Stimulated activated CD4-positive, alpha-beta T cell treated with anti-CD3 and anti-CD28 coated beads, Interleukin-4, amount 100 ng/mL, for 24 hours (primary cell): ENCODE data around the gene NEB.

Experiments
- DNase-seq: peaks from one replicate; pipeline ENCODE4 v3.0.0-alpha.2; 2020

The NEB gene

GRCh38 chr2:151544449-151544848 is 189.8 kb downstream of the NEB start:
- no peak for DNase-seq

- DNase-seq = no peak
Measured at GRCh38 chr2:151543876-151544275, 190.4 kb downstream of the NEB start.

- DNase-seq = no peak
Measured at GRCh38 chr2:151534001-151534400, 200.3 kb downstream of the NEB start.

- no peak for DNase-seq
Measured at GRCh38 chr2:151533127-151533526, 201.1 kb downstream of the NEB start.

- no peak for DNase-seq
Measured at GRCh38 chr2:151526572-151527090, 207.6 kb downstream of the NEB start.

- DNase-seq = no peak
Measured at GRCh38 chr2:151525821-151526373, 208.4 kb downstream of the NEB start.

- no peak for DNase-seq
Measured at GRCh38 chr2:151523850-151524249, 210.4 kb downstream of the NEB start.

GRCh38 chr2:151522556-151522955 is 211.7 kb downstream of the NEB start:
- no peak for DNase-seq

GRCh38 chr2:151520976-151521375 is 213.3 kb downstream of the NEB start:
- DNase-seq = no peak

GRCh38 chr2:151518802-151519201 is 215.5 kb downstream of the NEB start:
- DNase-seq = no peak

GRCh38 chr2:151508519-151508918 is 225.8 kb downstream of the NEB start:
- DNase-seq = no peak

- no peak for DNase-seq
Measured at GRCh38 chr2:151506170-151506569, 228.1 kb downstream of the NEB start.

- DNase-seq = no peak
Measured at GRCh38 chr2:151498178-151498577, 236.1 kb downstream of the NEB start.

GRCh38 chr2:151491496-151491895 is 242.8 kb downstream of the NEB start:
- no peak for DNase-seq

GRCh38 chr2:151490276-151490675 is 244.0 kb downstream of the NEB start:
- DNase-seq = no peak

- no peak for DNase-seq
Measured at GRCh38 chr2:151486053-151486452, 248.2 kb downstream of the NEB start.

- no peak for DNase-seq
Measured at GRCh38 chr2:151484100-151484499, 250.2 kb downstream of the NEB start.

GRCh38 chr2:151483546-151483945 is 250.7 kb downstream of the NEB start:
- no peak for DNase-seq

- peak; percentile 10 for DNase-seq
Measured at GRCh38 chr2:151482171-151482725, 252.0 kb downstream of the NEB start.

- DNase-seq = peak; percentile 40
Measured at GRCh38 chr2:151481744-151482143, 252.5 kb downstream of the NEB start.

- DNase-seq = no peak
Measured at GRCh38 chr2:151478011-151478410, 256.3 kb downstream of the NEB start.

- no peak for DNase-seq
Measured at GRCh38 chr2:151476287-151476686, 258.0 kb downstream of the NEB start.

GRCh38 chr2:151475071-151475470 is 259.2 kb downstream of the NEB start:
- DNase-seq = no peak

GRCh38 chr2:151472966-151473365 is 261.3 kb downstream of the NEB start:
- no peak for DNase-seq

GRCh38 chr2:151470556-151470955 is 263.7 kb downstream of the NEB start:
- no peak for DNase-seq
